Measurements from ENCODE around the gene GABRE. TPM values are rescaled to one million over a fixed set of nuclear protein-coding genes. Genes with fewer than 3 reads are reported as not detected.

Gene GABRE
- total and polyA plus RNA-seq, 2 of the 13 experiments (the other 11 are each of a cell fraction or from before 2014, with no cell fraction given) = 12.2 to 66.2 TPM

DNA sequence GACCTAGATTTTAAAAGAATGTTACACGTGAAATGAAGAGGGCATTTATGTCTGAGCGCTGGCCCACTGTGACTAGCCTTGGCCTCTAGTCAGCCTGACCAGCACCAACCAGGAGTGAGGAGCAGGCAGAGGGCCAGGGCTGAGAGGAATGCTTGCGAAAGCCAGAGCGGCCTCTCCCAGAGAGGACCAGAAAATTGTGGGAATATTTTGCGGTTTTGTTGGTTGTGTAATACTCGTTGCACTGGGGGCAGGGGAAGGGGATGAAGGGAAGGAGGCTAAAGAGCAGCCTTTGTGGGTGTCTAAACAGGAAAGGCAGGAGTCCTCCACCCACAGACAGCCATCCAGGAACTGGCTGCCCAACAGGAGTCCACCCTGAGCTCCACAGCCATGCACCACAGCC is 3.8 kb downstream of the GABRE start (continued):
- TF ChIP-seq, protein P1, sequence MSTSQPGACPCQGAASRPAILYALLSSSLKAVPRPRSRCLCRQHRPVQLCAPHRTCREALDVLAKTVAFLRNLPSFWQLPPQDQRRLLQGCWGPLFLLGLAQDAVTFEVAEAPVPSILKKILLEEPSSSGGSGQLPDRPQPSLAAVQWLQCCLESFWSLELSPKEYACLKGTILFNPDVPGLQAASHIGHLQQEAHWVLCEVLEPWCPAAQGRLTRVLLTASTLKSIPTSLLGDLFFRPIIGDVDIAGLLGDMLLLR (CRISPR knock-in tag; IDR thresholded peaks at IDR 0.05) = no peak
- TF ChIP-seq CHCHD3 (CRISPR knock-in tag; IDR thresholded peaks at IDR 0.05) (no peak), FOXA3 (CRISPR knock-in tag; IDR thresholded peaks at IDR 0.05) (peak; percentile 46), RAD21 (CRISPR knock-in tag; IDR thresholded peaks at IDR 0.05) (0 out of 2 replicates have a peak, but pooled peaks have one; percentile 13), HNF4A (CRISPR knock-in tag; IDR thresholded peaks at IDR 0.05) (peak; percentile 75), ZNF792 (CRISPR knock-in tag; IDR thresholded peaks at IDR 0.05) (peak; percentile 48; the same call in 1 of the 2 replicates), ETV5 (CRISPR knock-in tag; IDR thresholded peaks at IDR 0.05; ENCODE audit: borderline replicate concordance) (peak; percentile 71; the same call in 1 of the 2 replicates), MIER3 (CRISPR knock-in tag; IDR thresholded peaks at IDR 0.05; ENCODE audit: borderline replicate concordance) (peak; percentile 67; the same call in 1 of the 2 replicates), AHR (CRISPR knock-in tag; IDR thresholded peaks at IDR 0.05) (no peak), KDM2A (CRISPR knock-in tag; IDR thresholded peaks at IDR 0.05; ENCODE audit: borderline replicate concordance, low read depth) (peak; percentile 17; the same call in 1 of the 2 replicates), ZSCAN25 (CRISPR knock-in tag; IDR thresholded peaks at IDR 0.05) (no peak), KAT8 (CRISPR knock-in tag; IDR thresholded peaks at IDR 0.05) (0 out of 2 replicates have a peak, but pooled peaks have one; percentile 46), ZNF629 (CRISPR knock-in tag; conservative IDR thresholded peaks at IDR 0.05) (no peak), ERF (CRISPR knock-in tag; IDR thresholded peaks at IDR 0.05) (0 out of 2 replicates have a peak, but pooled peaks have one; percentile 36), ISL2 (CRISPR knock-in tag; IDR thresholded peaks at IDR 0.05) (peak; percentile 55; the same call in 1 of the 2 replicates), ZKSCAN5 (CRISPR knock-in tag; IDR thresholded peaks at IDR 0.05) (no peak), RFXAP (CRISPR knock-in tag; IDR thresholded peaks at IDR 0.05; ENCODE audit: borderline replicate concordance) (0 out of 2 replicates have a peak, but pooled peaks have one; percentile 28)
- TF ChIP-seq, protein P2, sequence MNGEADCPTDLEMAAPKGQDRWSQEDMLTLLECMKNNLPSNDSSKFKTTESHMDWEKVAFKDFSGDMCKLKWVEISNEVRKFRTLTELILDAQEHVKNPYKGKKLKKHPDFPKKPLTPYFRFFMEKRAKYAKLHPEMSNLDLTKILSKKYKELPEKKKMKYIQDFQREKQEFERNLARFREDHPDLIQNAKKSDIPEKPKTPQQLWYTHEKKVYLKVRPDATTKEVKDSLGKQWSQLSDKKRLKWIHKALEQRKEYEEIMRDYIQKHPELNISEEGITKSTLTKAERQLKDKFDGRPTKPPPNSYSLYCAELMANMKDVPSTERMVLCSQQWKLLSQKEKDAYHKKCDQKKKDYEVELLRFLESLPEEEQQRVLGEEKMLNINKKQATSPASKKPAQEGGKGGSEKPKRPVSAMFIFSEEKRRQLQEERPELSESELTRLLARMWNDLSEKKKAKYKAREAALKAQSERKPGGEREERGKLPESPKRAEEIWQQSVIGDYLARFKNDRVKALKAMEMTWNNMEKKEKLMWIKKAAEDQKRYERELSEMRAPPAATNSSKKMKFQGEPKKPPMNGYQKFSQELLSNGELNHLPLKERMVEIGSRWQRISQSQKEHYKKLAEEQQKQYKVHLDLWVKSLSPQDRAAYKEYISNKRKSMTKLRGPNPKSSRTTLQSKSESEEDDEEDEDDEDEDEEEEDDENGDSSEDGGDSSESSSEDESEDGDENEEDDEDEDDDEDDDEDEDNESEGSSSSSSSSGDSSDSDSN (CRISPR knock-in tag; IDR thresholded peaks at IDR 0.05) = peak; percentile 45; the same call in 1 of the 2 replicates
- TF ChIP-seq, protein P3, sequence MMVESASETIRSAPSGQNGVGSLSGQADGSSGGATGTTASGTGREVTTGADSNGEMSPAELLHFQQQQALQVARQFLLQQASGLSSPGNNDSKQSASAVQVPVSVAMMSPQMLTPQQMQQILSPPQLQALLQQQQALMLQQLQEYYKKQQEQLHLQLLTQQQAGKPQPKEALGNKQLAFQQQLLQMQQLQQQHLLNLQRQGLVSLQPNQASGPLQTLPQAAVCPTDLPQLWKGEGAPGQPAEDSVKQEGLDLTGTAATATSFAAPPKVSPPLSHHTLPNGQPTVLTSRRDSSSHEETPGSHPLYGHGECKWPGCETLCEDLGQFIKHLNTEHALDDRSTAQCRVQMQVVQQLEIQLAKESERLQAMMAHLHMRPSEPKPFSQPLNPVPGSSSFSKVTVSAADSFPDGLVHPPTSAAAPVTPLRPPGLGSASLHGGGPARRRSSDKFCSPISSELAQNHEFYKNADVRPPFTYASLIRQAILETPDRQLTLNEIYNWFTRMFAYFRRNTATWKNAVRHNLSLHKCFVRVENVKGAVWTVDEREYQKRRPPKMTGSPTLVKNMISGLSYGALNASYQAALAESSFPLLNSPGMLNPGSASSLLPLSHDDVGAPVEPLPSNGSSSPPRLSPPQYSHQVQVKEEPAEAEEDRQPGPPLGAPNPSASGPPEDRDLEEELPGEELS (CRISPR knock-in tag; IDR thresholded peaks at IDR 0.05) = peak; percentile 69
- TF ChIP-seq, protein P4, sequence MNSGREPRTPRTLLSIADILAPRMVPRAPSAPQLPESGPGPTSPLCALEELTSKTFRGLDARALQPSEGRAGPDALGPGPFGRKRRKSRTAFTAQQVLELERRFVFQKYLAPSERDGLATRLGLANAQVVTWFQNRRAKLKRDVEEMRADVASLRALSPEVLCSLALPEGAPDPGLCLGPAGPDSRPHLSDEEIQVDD (CRISPR knock-in tag; IDR thresholded peaks at IDR 0.05; ENCODE audit: borderline replicate concordance) = no peak
- TF ChIP-seq, protein P5, sequence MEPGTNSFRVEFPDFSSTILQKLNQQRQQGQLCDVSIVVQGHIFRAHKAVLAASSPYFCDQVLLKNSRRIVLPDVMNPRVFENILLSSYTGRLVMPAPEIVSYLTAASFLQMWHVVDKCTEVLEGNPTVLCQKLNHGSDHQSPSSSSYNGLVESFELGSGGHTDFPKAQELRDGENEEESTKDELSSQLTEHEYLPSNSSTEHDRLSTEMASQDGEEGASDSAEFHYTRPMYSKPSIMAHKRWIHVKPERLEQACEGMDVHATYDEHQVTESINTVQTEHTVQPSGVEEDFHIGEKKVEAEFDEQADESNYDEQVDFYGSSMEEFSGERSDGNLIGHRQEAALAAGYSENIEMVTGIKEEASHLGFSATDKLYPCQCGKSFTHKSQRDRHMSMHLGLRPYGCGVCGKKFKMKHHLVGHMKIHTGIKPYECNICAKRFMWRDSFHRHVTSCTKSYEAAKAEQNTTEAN (CRISPR knock-in tag; conservative IDR thresholded peaks at IDR 0.05) = 0 out of 2 replicates have a peak, but pooled peaks have one; percentile 32
- TF ChIP-seq, protein P6, sequence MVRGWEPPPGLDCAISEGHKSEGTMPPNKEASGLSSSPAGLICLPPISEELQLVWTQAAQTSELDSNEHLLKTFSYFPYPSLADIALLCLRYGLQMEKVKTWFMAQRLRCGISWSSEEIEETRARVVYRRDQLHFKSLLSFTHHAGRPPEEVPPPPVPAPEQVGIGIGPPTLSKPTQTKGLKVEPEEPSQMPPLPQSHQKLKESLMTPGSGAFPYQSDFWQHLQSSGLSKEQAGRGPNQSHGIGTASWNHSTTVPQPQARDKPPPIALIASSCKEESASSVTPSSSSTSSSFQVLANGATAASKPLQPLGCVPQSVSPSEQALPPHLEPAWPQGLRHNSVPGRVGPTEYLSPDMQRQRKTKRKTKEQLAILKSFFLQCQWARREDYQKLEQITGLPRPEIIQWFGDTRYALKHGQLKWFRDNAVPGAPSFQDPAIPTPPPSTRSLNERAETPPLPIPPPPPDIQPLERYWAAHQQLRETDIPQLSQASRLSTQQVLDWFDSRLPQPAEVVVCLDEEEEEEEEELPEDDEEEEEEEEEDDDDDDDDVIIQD (CRISPR knock-in tag; IDR thresholded peaks at IDR 0.05; ENCODE audit: low read depth) = 0 out of 2 replicates have a peak, but pooled peaks have one; percentile 29

Measured in HepG2 (cell line).